HFF-Myc (cell line): ENCODE results near the gene ZNF423.

Experiments used
- DNase-seq: peaks from one replicate; pipeline ENCODE4 v3.0.0-alpha.2; 2011; ENCODE audit warnings: low read depth; ENCODE audit errors: extremely low read depth
- H3K4me3 ChIP-seq: replicated peaks from 2 replicates; pipeline ENCODE4 v1.5.1; 2011; ENCODE audit warnings: low read depth, mild to moderate bottlenecking, control low read depth, low read length
- TF ChIP-seq, protein P1 (sequence below): IDR thresholded peaks from 2 replicates; pipeline ENCODE4 v1.5.1; 2012; ENCODE audit warnings: mild to moderate bottlenecking, low read depth, low read length, control low read depth; ENCODE audit errors: missing control alignments

The ZNF423 gene

DNA sequence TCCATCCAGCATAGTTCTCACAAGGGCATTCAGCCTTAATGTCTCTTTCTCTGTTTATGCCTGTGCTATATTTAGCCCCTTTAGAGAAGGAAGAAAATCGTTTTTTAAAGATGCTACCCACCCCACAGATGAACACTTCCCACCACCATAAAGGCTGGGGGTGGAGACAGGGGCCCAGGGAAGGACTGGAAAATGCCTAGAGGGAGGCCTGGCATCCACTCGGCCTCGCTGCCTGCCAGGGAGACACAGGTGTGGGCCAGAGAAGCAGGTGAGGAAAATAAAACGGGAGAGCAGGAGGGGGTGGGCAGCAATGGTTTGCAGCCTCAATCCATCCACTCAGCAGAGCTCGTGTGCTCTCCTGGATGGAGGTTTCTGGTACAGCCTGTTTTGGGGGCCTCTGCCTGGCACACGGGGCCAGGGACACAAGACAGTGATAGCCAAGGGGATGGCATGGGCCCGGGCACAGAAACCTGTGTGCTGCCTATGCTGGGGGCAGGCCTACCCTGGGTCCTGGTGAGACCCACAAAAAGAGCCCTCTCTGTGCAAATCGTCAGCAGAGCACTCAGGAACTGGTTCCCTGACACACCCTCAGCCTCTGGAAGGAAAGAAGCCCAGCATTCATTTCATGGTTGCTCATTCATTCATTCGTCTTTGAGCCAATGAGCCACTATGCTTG is 360.9 kb downstream of the ZNF423 start:
- DNase-seq: no peak
- TF ChIP-seq, protein P1, sequence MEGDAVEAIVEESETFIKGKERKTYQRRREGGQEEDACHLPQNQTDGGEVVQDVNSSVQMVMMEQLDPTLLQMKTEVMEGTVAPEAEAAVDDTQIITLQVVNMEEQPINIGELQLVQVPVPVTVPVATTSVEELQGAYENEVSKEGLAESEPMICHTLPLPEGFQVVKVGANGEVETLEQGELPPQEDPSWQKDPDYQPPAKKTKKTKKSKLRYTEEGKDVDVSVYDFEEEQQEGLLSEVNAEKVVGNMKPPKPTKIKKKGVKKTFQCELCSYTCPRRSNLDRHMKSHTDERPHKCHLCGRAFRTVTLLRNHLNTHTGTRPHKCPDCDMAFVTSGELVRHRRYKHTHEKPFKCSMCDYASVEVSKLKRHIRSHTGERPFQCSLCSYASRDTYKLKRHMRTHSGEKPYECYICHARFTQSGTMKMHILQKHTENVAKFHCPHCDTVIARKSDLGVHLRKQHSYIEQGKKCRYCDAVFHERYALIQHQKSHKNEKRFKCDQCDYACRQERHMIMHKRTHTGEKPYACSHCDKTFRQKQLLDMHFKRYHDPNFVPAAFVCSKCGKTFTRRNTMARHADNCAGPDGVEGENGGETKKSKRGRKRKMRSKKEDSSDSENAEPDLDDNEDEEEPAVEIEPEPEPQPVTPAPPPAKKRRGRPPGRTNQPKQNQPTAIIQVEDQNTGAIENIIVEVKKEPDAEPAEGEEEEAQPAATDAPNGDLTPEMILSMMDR: no peak
- no peak overlapping the region for H3K4me3 ChIP-seq

DNA sequence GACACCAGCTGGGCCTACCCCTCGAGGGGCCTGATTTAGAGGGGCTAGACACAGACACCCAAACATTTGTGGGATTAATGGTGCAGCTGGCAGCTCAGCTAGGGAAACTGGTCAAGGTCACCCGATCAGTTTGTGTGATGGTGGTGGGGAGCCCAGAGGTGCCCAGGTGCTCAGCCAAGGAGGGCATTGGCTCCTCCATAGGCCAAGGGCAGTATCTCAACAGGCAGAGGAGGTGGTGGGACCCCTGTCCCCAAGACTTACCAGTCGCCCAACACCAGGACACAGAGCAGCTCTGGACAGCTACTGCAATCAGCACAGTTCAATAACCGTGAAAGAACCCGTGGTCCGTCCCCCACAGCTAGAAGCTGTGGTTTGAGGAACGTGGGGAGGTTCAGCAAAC is 361.4 kb downstream of the ZNF423 start:
- TF ChIP-seq, protein P1: no peak
- H3K4me3 ChIP-seq: no peak overlapping the region
- no peak for DNase-seq

DNA sequence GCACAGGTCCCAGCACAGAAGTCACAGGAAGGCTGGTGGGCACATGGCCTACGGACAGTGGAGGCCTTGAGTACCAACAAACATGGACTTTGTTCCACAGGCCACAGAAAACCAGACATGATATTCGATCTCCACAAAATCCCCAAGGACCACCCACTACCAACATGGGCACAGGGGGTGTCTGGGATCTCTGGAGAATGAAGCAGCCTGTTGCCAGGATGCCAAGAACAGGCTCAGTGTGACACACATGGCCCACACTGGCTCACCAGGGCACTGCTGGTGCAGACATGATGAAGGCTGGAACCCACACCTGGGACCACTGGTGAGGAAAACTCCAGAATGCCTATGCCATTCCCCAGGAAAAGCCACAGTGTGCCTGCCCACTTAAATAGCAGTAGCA is 362.1 kb downstream of the ZNF423 start:
- no peak for DNase-seq
- TF ChIP-seq, protein P1: no peak
- H3K4me3 ChIP-seq: no peak overlapping the region

DNA sequence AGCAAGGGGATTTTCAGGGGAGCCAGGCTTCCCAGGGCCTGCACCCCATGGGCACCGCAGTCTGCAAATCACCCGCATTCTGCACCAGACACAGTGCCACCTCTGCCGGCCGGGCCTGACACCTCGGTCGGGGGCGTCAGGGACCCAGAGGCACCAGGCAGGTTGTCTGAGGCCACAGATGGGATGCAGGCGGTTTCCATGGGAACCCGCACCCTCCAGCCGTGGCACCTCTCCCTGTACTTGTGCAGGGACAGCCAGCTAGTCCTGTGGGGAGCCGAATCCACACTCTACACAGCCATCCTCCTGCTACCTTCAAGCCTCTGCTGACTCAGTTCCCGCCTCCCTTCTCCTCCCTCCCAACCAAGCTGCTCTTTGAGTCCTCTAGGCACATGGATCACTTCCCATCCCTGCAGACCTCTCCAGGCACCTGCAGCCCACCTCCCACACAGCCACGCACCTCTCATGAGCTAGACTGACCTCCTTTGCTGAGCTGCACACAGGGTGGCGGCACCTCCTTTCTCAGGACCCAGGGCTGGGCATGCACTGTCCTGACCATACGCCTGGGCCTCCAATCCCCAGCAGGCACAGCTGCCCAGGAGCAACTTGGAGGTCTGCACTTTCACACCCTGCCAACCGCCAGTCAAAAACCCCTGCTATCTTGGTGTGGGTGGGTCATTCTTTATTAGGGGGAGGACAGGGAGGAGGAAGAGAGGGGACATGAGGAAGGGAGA is 362.9 kb downstream of the ZNF423 start:
- H3K4me3 ChIP-seq: no peak overlapping the region
- TF ChIP-seq, protein P1: no peak
- no peak for DNase-seq

DNA sequence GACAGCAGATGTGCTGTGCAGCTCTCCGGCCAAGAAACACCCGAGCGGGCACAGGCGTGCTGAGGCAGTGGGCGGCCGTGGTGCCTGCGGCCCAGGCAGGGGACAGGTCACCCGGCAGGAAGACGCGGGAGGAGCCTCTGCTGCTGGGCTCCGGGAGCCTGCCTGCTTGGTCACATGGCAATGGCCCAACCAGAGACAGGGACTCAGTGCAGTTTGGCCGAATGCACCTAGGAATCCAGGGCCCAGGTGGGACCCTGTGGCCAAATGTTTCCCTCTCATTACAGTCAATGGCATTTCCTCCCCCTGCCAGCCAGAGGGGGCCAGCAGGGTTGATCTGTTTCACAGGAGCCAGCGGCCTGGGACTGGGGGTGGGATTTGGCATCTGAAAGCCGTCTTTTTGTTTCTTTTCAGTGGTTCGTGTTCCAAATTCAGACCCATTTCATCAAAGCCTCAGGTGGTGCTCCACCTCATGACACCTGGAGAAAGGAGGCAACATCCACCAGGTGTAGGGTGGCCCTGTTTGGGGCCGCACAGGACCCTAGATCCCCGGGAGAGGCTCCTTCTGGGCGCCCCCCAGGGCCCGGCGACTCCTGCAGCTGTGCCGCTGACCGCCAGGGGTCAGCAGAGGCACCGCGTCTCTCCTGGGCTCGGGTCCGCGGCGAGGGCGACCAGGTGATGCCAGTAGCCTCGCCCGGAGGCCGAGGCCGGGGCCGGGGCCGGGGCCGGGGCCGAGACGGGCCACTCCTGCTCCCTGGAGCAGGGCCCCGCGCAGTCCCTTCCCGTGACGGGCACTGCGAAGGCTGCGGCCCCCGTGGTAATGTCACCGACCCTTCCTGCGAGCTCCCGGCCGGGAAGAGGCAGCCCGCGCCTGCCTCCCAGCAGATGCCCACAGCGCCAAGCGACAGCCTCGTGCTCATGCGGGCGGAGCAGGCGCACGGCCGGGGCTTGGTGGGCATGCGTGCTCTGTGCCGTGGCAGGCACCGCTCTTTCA is 363.8 kb downstream of the ZNF423 start:
- TF ChIP-seq, protein P1: peak; percentile 75
- no peak for DNase-seq
- no peak overlapping the region for H3K4me3 ChIP-seq

DNA sequence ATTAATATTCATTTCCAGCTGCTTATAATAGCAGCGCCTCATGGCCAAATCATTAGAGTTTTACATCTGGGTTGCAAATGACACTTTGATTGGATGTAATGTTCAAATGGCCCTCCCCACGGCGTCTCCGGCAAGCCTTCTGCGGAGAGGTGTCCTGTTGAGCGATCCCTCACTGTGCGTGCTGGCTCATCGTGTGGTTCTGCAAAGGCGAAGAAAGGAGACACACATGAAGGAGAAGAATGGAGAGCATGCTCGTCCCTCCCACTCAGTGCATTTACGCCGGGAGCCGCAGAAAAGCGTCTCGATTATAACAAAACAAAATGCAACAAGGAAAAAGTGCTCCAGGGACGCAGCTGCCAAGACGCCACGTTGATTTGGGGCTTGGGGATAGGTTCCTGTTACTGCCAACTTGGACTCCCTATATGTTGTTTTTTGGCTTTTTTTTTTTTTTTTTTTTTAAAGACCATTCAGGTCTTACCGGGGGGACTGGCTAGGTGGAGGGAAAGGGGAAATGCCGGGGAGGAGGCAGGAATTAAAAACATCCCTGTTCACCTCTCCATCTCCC is 364.7 kb downstream of the ZNF423 start:
- no peak overlapping the region for H3K4me3 ChIP-seq
- DNase-seq: no peak
- TF ChIP-seq, protein P1: no peak
